ENCODE results near the gene PPP5C. TPM values are rescaled to one million over a fixed set of nuclear protein-coding genes. Genes with fewer than 3 reads are reported as not detected.
"Not testable (repeated sequence)": the region's sequence is repeated elsewhere in the genome, so short reads cannot be mapped to it uniquely, and the experiment has no call there.

The PPP5C gene
- polyA plus RNA-seq (ENCODE audit: insufficient read length), result 58.3 TPM

- peak; percentile 71 for DNase-seq (ENCODE audit: low read depth)
Measured at GRCh38 chr19:46346821-46347571, at the start of gene PPP5C. PPP5C (plus strand) TSS chr19:46347087; CDS start chr19:46347097, 10 bp downstream.

- peak; percentile 82 for DNase-seq (ENCODE audit: low read depth)
Measured at GRCh38 chr19:46297700-46298478, 49.0 kb upstream of the PPP5C start.

DNA sequence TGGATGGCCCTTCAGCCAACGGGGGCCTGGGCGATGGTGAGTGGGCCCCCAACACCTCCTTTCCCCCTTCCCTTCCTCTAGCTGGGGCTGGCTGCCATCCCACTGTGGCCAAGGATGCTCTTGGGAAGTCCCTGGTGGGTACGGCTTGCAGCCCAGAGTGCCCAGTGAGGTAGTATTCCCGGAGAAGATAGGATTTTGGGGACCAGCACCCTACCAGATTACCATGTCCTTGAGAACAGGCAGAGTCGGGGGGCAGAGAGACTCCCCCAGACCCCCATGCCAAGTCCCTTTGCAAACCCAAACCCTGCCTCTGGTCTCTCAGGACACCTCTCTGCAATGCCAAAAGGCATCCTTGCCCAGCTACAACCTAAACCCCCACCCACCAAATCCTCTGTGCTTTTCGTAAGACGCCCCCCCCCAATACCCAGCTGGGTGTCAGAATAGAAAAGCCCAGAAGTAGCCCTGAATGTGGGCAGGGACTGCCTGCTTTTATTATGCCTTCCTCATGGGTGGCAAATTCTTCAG lies 48.3 kb upstream of the PPP5C start:
- no peak for DNase-seq (ENCODE audit: low read depth)

DNA sequence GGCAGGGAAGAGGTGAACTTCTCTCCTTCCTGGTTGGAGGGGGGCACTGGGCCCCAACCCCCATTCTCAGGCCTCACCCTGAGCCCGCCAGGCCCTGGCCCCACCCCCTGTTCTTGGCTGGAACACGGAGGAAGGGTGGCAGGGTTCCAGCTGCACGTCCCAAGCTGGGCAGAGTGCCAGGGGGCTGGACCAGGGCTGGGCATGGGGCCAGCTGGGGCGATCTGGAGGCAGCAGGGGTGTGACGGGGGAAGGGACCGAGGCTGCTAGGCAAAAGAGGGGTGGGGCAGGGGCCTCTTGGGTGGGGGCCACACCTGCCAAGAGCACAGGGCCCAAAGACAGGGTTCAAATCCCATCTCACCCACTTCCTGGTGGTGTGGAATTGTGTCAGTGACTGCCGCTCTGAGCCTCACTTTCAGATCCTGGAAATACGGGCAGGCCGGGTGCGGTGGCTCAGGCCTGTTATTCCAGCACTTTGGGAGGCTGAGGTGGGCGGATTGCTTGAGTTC lies 47.8 kb upstream of the PPP5C start:
- no peak for DNase-seq (ENCODE audit: low read depth)

DNA sequence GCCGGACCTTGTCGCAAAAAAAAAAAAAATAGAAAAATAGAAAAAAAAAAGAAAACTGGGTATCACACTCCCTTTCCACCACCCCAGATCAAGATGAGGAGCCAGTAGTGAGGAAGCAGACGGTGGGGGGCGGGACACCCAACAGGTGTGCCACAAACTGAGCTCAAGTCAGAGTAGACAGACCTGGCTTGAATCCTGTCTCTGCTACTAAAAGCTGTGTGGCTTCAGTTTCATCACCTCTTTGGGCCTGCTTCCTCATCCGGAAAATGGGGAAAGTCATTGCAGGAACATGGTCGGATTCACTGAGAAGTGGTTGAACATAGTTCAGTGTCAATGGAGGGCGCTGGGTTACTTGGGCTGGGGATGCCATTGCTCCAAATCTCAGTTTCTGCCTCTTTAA lies 47.2 kb upstream of the PPP5C start:
- no peak for DNase-seq (ENCODE audit: low read depth)

DNA sequence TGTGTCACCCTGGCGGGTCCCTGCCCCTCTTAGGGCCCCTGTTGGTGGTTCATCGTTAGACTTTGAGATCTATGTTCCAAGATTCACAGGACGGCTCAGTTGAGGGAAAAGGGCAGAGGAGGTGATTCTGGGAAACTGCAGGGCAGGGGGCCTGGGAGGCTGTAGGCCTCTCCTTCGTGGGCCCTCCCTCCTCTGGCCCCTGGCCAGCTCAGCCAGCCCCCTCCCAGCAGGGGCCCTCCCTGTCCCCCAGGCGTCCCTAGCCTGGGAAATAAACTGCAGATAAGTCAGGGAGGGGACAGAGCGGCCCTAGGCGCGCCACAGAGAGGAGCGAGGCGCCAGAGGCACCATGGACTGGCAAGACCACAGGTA lies 43.6 kb upstream of the PPP5C start:
- no peak for DNase-seq (ENCODE audit: low read depth)

DNA sequence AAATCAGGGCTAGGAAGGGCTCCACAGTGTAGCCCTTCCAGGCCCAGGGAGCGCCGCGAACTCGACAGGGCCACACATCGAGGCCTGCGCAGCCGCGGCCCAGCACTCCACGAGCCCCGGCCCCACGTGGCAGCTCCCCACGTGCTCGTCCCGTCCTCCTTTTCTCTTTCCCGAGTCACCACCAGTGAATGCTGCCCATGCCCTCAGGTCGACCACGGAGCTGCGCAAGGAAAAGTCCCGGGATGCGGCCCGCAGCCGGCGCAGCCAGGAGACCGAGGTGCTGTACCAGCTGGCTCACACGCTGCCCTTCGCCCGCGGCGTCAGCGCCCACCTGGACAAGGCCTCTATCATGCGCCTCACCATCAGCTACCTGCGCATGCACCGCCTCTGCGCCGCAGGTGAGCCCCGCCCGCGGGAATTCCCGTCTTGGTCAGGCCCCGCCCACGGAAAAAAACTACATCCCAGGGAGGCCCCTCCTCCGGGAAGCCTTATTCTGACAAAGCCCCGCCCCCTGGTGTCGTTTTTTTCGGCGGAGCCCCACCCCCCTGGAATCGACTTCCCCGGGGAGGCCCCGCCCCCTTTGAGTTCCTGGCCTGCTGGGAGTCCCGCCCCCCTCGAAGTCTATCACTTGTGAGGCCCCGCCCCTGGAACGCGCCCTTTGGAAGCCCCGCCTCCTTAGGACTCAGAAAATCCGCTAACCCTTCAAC lies 43.0 kb upstream of the PPP5C start:
- DNase-seq (ENCODE audit: low read depth), result no peak

GRCh38 chr19:46306501-46306900 lies 40.4 kb upstream of the PPP5C start:
- no peak for DNase-seq (ENCODE audit: low read depth)

GRCh38 chr19:46308510-46308909 lies 38.4 kb upstream of the PPP5C start:
- no peak for DNase-seq (ENCODE audit: low read depth)

DNA sequence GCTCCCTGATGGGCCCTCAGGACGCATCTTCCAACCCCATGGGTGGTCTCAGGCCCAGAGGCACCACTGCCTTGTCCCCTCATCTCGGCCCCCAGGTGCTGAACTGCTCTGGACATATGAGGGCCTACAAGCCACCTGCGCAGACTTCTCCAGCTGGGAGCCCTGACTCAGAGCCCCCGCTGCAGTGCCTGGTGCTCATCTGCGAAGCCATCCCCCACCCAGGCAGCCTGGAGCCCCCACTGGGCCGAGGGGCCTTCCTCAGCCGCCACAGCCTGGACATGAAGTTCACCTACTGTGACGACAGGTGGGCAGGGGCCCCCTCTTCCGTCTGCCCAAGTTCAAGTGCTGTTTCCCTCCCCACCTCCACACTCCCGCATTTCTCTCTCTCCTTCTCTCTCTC lies 37.8 kb upstream of the PPP5C start:
- no peak for DNase-seq (ENCODE audit: low read depth)

GRCh38 chr19:46311444-46311843 lies 35.4 kb upstream of the PPP5C start:
- DNase-seq (ENCODE audit: low read depth), result no peak

DNA sequence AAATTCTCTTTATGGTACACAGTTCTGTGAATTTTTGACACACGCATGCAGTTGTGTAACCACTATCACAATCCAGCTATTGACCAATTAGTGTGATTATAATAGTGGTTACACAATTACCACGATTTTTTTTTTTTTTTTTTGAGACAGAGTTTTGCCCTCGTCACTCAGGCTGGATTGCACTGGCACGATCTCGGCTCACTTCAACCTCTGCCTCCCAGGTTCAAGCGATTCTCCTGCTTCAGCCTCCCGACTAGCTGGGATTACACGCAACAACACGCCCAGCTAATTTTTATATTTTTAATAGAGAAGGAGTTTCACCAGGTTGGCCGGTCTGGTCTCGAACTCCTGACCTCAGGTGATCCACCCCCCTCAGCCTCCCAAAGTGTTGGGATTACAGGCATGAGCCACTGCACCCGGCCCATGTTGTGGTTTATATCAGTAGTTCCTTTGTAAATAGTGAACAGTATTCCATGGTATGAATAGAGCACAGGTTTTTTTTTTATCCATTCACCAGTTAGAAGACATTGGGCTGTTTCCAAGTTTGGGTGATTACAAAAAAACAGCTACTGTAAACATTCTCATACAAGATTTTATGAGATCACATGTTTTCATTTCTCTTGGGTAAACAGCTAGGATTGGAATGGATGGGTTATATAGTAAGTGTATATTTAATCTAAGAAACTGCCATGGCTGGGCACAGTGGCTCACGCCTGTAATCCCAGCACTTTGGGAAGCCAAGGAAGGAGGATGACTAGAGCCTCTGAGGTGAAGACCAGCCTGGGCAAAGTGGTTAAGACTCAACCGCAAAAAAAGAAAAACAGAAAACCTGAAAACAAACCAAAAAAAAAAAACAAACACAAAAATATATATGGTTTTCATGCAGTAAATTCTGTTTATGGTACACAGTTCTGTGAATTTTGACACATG lies 33.1 kb upstream of the PPP5C start:
- DNase-seq (ENCODE audit: low read depth), result not testable (repeated sequence)

GRCh38 chr19:46317339-46317738 lies 29.5 kb upstream of the PPP5C start:
- DNase-seq (ENCODE audit: low read depth), result no peak

DNA sequence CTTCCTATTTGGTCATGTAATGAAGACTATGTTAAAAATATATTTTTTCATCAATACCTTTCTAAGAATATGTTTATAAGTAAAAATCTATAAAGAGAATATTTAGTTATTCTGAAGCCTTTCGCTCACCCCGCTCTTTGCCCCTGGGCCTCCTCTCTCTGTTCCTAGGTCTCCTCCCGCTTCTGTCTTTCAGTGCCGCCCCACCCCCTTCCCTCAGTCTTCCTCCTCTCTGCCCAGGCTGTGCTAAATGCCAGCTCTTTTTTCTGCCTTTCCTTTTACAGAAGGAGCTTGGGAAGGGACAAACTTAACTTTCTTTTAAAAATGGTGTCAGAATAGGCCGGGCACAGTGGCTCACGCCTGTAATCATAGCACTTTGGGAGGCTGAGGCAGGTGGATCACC lies 27.3 kb upstream of the PPP5C start:
- no peak for DNase-seq (ENCODE audit: low read depth)

- no peak for DNase-seq (ENCODE audit: low read depth)
Measured at GRCh38 chr19:46320559-46320958, 26.3 kb upstream of the PPP5C start.

DNA sequence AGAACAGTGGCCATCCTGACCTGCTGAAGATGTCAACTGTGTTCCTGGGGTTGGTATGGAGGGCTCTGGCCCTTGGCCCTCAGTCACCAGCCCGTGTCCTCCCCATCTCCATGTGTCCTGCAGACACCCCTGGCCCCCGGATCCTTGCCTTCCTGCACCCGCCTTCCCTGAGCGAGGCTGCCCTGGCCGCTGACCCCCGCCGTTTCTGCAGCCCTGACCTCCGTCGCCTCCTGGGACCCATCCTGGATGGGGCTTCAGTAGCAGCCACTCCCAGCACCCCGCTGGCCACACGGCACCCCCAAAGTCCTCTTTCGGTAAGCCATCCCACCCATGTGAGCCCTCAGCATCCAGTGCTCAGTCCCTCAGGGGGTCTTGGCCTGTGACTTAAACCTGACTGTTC lies 25.2 kb upstream of the PPP5C start:
- no peak for DNase-seq (ENCODE audit: low read depth)

DNA sequence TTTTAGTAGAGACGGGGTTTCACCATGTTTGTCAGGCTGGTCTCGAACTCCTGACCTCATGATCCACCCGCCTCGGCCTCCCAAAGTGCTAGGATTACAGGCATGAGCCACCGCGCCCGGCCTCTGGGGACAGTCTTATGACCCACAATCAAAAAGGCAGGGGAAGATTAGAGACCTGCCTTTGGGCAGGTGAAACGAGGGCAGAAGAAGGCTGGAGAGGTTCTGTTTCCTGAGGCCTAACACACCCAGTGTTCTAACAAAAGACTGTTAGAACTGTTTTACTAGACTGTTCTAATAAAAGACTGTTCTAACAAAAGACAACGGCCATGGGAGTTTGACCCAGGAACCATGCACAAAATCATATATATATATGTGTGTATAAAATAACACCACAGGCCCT lies 23.7 kb upstream of the PPP5C start:
- DNase-seq (ENCODE audit: low read depth), result not testable (repeated sequence)

DNA sequence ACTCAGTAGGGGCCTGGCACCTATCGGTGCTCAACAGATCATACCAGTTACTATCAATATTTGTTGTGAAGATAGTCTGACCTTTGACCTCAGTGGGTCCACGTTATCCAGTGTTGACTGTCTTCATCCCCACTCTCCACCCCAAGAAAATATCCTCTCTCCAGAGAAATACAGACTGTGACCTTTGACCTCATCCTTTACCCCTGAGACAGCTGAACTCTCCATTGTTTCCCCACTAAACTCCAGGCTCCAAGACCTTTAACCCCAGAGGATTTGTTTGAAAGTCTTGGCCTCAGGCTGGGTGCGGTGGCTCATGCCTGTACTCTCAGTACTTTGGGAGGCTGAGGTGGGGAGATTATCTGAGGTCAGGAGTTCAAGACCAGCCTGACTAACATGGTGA lies 22.6 kb upstream of the PPP5C start:
- no peak for DNase-seq (ENCODE audit: low read depth)

GRCh38 chr19:46326608-46327007 lies 20.3 kb upstream of the PPP5C start:
- DNase-seq (ENCODE audit: low read depth), result no peak

- DNase-seq (ENCODE audit: low read depth), result no peak
Measured at GRCh38 chr19:46328079-46328478, 18.8 kb upstream of the PPP5C start.

- DNase-seq (ENCODE audit: low read depth), result no peak
Measured at GRCh38 chr19:46330319-46330918, 16.5 kb upstream of the PPP5C start.

Data from forelimb muscle (tissue), 1 donor.